ENCODE data around the gene B4GALT1. TPM values are rescaled to one million over a fixed set of nuclear protein-coding genes. Genes with fewer than 3 reads are reported as not detected.

B4GALT1 gene
- total and polyA plus RNA-seq, 10 donors: 18.1 to 111 (median 82.7) TPM

- no peak for DNase-seq
- intact Hi-C loops (cut with DNase I; ENCODE audit: low total_unique reads): no loop called here
- TF ChIP-seq CTCF (IDR thresholded peaks at IDR 0.05 in 8 of 11, conservative IDR thresholded peaks at IDR 0.05 in 3 of 11) (no peak), POLR2AphosphoS5 (IDR thresholded peaks at IDR 0.05) (peak in 1 of 3 donors; percentile 82)
- Histone ChIP-seq H3K27me3 (replicated peaks in 1 of 7) (no peaks in the 10 kb centered on the region), H3K4me3 (peak overlapping the region in 1 of 8 donors; percentile 4), H3K27ac (peak overlapping the region; percentile 37 to 89 (median 80)), H3K4me1 (peaks cover 91 to 100% (median 100%) of the 10 kb centered on the region in 6 donors), H3K36me3 (peaks cover 0 to 14% (median 0%) of the 10 kb centered on the region in 6 donors), H3K9me3 (no peaks in the 10 kb centered on the region)
- WGBS, 5 donors: 45 to 61% (median 52%) methylated on average over 2 of the region's 2 CpGs
Observed at GRCh38 chr9:33143241-33143661, 23.9 kb downstream of the B4GALT1 start.

GRCh38 chr9:33142535-33142934 lies 24.6 kb downstream of the B4GALT1 start:
- H3K27ac ChIP-seq: peak overlapping the region; percentile 37 to 89 (median 80)
- TF ChIP-seq POLR2A (IDR thresholded peaks at IDR 0.05) (no peak), POLR2AphosphoS5 (IDR thresholded peaks at IDR 0.05) (peak in 1 of 3 donors; percentile 74)
- H3K9me3 ChIP-seq: no peaks in the 10 kb centered on the region
- 48 to 65% (median 55%) methylated on average over 5 of the region's 5 CpGs for WGBS, 5 donors
- no peak for DNase-seq
- peak overlapping the region in 1 of 8 donors; percentile 33 for H3K4me3 ChIP-seq
- H3K36me3 ChIP-seq: peaks cover 0 to 12% (median 0%) of the 10 kb centered on the region in 6 donors
- intact Hi-C loops (cut with DNase I; ENCODE audit: low total_unique reads): no loop called here
- H3K4me1 ChIP-seq: peaks cover 91 to 100% (median 100%) of the 10 kb centered on the region in 6 donors
- no peaks in the 10 kb centered on the region for H3K27me3 ChIP-seq (replicated peaks in 1 of 7)

GRCh38 chr9:33140401-33141360 lies 26.5 kb downstream of the B4GALT1 start:
- no peaks in the 10 kb centered on the region for H3K27me3 ChIP-seq (replicated peaks in 1 of 7)
- WGBS, 5 donors: 56 to 71% (median 63%) methylated on average over 9 of the region's 9 CpGs
- H3K27ac ChIP-seq: peak overlapping the region; percentile 12 to 89 (median 80)
- H3K9me3 ChIP-seq: no peaks in the 10 kb centered on the region
- DNase-seq: no peak
- intact Hi-C loops (cut with DNase I; ENCODE audit: low total_unique reads): no loop called here
- peaks cover 91 to 100% (median 100%) of the 10 kb centered on the region in 6 donors for H3K4me1 ChIP-seq
- peaks cover 0 to 1% (median 0%) of the 10 kb centered on the region in 6 donors for H3K36me3 ChIP-seq
- peak overlapping the region in 1 of 8 donors; percentile 33 for H3K4me3 ChIP-seq
- peak in 1 of 3 donors; percentile 34 for TF ChIP-seq POLR2AphosphoS5 (IDR thresholded peaks at IDR 0.05)
- TF ChIP-seq CTCF (IDR thresholded peaks at IDR 0.05 in 8 of 11, conservative IDR thresholded peaks at IDR 0.05 in 3 of 11): no peak
- no peak for TF ChIP-seq POLR2A (IDR thresholded peaks at IDR 0.05)

- peak; percentile 82 for DNase-seq
- peaks cover 87 to 100% (median 100%) of the 10 kb centered on the region in 6 donors for H3K4me1 ChIP-seq
- peak; percentile 70 to 76 (median 71) for TF ChIP-seq POLR2AphosphoS5 (IDR thresholded peaks at IDR 0.05)
- no peak for TF ChIP-seq CTCF (IDR thresholded peaks at IDR 0.05 in 8 of 11, conservative IDR thresholded peaks at IDR 0.05 in 3 of 11)
- WGBS, 5 donors: 58 to 81% (median 62%) methylated on average over 5 to 18 of the region's 18 CpGs
- intact Hi-C loops (cut with DNase I; ENCODE audit: low total_unique reads): no loop called here
- peak overlapping the region in 1 of 8 donors; percentile 26 for H3K4me3 ChIP-seq
- H3K27me3 ChIP-seq (replicated peaks in 1 of 7): no peaks in the 10 kb centered on the region
- peak overlapping the region in 7 of 8 donors; percentile 14 to 89 (median 83) for H3K27ac ChIP-seq
- H3K36me3 ChIP-seq: peaks cover 0 to 7% (median 3%) of the 10 kb centered on the region in 6 donors
- H3K9me3 ChIP-seq: no peaks in the 10 kb centered on the region
Observed at GRCh38 chr9:33139421-33140228, 27.5 kb downstream of the B4GALT1 start.

All from spleen (tissue), 11 donors.